Fibroblast of lung (primary cell): ENCODE data around the gene DEPDC7.

ENCODE experiments used
- EZH2 ChIP-seq: IDR thresholded peaks from 2 replicates; pipeline ENCODE4 v1.5.1; 2012; ENCODE audit warnings: low read length, control low read depth, mild to moderate bottlenecking; ENCODE audit errors: missing control alignments
- TF ChIP-seq, protein P1 (sequence below), 2 donors: IDR thresholded peaks in 1 of 2; conservative IDR thresholded peaks in 1 of 2; 1 replicate in 1 of 2; 2 replicates in 1 of 2; pipeline ENCODE4 v1.5.1; 2011 to 2012; ENCODE audit warnings: low read length in 2 of 2, control low read depth in 1 of 2, inconsistent platforms in 1 of 2, low read depth in 1 of 2, mild to moderate bottlenecking in 1 of 2

DNA sequence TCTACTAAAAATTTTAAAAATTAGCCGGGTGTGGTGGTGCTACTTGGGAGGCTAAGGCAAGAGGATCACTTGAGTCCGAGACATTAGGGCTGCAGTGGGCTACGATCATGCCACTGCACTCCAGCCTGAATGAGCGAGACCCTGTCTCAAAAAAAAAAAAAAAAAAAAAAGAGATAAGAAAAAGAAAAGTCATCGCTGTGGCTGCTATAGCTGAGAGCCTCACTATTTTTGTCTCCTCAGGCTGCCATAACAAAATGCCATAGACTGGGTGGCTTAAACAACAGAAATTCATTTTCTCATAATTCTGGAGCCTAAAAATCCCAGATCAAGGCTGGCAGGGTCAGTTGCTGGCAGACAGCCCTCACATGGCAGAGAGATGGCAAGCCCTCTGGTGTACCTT, 30.1 kb upstream of the DEPDC7 start:
- TF ChIP-seq, protein P1, sequence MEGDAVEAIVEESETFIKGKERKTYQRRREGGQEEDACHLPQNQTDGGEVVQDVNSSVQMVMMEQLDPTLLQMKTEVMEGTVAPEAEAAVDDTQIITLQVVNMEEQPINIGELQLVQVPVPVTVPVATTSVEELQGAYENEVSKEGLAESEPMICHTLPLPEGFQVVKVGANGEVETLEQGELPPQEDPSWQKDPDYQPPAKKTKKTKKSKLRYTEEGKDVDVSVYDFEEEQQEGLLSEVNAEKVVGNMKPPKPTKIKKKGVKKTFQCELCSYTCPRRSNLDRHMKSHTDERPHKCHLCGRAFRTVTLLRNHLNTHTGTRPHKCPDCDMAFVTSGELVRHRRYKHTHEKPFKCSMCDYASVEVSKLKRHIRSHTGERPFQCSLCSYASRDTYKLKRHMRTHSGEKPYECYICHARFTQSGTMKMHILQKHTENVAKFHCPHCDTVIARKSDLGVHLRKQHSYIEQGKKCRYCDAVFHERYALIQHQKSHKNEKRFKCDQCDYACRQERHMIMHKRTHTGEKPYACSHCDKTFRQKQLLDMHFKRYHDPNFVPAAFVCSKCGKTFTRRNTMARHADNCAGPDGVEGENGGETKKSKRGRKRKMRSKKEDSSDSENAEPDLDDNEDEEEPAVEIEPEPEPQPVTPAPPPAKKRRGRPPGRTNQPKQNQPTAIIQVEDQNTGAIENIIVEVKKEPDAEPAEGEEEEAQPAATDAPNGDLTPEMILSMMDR (conservative IDR thresholded peaks at IDR 0.05 in 1 of 2, IDR thresholded peaks at IDR 0.05 in 1 of 2; ENCODE audit: low read depth in 1 of 2, low read length in 2 of 2) = no peak
- TF ChIP-seq EZH2 = no peak
